GM12865 (cell line): ENCODE measurements around the gene GALNT2.

ENCODE experiments used
- DNase-seq: peaks from one replicate; pipeline ENCODE4 v3.0.0; 2010; ENCODE audit warnings: low read depth
- H3K4me3 ChIP-seq: 2 replicates; pipeline ENCODE4 v1.5.1; 2011; ENCODE audit warnings: mild to moderate bottlenecking, low read depth, low read length, control low read depth
- TF ChIP-seq, protein P1 (sequence below): IDR thresholded peaks from 2 replicates; pipeline ENCODE4 v1.5.1; 2011; ENCODE audit warnings: low read length, control low read depth, low read depth, inconsistent platforms; ENCODE audit not compliant: insufficient read depth; ENCODE audit errors: missing control alignments

Gene GALNT2

DNA sequence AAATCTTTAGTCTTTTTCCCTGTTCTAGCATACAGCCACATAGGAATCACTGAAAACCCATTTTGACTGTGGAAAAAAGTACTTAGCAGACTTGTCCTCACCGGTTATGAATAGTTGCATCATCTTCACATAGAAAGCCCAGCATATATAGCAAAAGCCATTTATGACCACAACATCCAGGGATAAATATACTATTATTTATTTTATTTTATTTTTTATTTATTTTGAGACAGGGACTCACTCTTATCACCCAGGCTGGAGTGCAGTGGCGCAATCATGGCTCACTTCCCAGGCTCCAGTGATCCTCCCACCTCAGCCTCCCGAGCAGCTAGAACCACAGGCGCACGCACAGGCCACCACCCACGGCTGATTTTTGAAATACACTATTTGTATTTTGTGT is 175.3 kb downstream of the GALNT2 start:
- TF ChIP-seq, protein P1, sequence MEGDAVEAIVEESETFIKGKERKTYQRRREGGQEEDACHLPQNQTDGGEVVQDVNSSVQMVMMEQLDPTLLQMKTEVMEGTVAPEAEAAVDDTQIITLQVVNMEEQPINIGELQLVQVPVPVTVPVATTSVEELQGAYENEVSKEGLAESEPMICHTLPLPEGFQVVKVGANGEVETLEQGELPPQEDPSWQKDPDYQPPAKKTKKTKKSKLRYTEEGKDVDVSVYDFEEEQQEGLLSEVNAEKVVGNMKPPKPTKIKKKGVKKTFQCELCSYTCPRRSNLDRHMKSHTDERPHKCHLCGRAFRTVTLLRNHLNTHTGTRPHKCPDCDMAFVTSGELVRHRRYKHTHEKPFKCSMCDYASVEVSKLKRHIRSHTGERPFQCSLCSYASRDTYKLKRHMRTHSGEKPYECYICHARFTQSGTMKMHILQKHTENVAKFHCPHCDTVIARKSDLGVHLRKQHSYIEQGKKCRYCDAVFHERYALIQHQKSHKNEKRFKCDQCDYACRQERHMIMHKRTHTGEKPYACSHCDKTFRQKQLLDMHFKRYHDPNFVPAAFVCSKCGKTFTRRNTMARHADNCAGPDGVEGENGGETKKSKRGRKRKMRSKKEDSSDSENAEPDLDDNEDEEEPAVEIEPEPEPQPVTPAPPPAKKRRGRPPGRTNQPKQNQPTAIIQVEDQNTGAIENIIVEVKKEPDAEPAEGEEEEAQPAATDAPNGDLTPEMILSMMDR: no peak
- DNase-seq: no peak

DNA sequence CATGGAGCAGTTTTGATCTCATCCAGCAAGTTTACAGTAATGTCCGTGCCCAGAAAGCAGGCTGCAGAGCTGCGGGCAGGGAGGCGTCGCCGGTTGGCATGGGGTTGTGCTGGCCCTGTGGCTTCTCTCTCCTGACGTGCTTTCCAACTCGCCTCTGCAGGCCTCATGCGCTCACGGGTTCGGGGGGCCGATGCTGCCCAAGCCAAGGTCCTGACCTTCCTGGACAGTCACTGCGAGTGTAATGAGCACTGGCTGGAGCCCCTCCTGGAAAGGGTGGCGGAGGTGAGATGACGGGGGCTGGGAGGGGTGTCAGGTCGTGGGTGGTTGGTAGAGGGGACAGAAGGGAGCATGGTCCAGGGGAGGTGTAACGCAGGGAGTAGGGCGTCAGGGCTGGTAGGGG is 176.1 kb downstream of the GALNT2 start:
- TF ChIP-seq, protein P1: no peak
- no peak overlapping the region for H3K4me3 ChIP-seq
- DNase-seq: no peak

More for the DNA sequence above, 175.3 kb downstream of the GALNT2 start:
- no peak overlapping the region for H3K4me3 ChIP-seq

DNA sequence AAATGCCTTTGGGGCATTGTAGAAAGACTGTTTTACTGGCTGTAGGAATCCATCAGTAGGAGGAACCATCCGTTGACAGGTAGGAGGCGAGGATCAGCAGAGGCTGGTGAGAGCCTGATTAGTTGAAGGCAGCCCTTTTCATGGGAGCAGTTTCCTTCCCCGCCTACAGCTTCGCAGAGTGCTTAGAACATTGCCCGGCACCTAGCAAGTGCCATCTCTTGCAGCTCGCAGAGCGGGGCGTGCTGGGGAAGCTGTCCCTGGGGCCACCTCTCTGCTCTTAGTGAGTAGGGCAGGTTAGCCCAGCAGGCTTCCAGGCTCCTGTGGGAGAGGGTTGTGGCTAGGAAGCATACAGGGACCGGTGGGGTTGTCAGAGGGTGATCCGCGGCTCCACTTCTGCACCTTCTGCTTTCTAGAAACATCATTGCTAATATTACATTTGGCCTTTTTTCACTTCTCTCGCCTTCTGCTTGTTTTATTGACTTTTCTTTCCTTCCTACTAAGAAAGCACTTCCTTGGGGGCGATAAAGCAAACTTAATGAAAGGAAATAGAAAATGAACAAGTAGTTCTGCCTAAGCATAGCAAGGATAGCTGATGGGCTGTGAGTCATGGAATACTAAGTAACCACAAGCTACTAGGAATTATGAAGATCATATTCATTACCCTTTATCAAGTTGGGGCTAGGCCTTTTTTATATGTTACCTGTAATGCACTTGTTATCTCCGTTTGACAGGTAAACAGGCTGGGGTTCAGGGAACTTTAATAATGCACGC is 176.7 kb downstream of the GALNT2 start:
- no peak overlapping the region for H3K4me3 ChIP-seq
- TF ChIP-seq, protein P1: no peak
- no peak for DNase-seq

DNA sequence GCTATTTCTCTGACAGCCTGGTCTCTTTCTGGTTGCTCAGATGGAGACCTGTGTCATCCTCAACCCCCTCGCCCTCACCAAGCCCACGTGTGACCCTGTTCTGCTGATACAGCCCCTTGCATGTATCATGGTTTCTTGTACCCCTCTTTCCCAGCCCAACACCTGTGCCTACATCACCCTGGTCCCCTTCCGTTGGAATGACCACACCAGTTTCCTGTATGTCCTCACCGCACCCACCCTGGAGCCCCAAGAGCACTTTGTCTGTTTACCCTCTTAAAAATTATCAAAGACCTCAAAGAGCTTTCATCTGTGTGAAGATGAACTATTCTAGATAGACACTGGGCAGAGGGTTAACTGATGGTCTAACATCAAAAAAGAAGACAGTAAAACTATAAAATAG is 179.5 kb downstream of the GALNT2 start:
- no peak for DNase-seq
- no peak overlapping the region for H3K4me3 ChIP-seq
- TF ChIP-seq, protein P1: no peak

DNA sequence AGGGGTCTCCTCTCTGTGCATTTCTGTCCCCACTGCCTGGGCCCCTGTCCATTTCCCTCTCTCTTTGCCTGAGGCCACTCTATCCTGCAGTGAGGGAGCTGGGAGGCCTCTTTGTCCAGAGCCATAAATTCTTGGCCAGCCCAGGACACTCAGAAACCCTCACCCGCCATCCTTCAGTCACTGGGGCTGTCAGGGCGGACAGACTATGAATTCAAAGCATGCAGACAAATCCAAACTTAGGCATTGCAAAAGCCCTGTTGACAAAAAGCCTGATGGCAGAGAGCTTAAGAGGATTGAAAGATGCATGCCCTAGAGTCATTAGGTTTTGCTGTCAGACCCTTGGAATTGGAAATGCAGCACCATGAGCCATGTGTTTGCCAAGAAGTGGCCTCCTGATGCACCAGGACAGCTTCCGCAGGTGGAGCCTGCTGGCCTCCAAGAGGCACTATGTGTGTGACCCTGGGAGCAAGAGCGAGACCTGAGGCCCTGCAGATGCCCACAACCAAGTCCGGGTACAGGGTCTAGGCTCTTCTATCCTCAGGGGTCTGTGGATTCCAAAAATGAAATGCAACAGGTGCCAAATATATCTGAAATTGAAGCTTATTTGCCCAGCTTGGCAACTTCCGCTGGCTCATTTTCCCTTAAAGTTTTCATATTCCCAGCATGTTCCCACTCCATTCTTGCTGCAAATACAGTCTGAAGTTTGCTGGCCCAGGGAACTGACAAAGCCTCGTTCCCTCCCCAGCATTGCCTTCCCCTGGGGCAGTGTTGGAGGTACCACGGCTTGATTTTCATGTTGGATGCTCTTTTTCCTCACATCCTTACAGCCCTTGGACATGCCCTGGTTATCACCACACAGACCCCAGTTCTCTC is 181.2 kb downstream of the GALNT2 start:
- no peak for DNase-seq
- TF ChIP-seq, protein P1: no peak

DNA sequence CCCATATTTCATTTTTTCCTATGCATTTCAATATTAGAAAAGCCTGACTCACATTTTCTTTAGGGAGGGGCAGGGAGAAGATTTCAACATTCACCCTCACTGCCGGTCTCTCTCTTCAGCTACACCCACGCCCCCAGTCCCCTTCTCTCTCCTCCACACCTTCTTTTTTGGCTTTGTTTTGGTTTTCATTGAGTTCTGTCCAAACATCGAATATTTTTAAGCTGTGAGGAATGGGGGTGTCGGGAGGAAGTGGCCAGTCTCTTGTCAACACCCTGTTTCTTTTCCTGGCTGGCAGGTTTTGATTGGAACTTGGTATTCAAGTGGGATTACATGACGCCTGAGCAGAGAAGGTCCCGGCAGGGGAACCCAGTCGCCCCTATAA is 181.8 kb downstream of the GALNT2 start:
- H3K4me3 ChIP-seq: no peak overlapping the region

More for the DNA sequence above, 181.2 kb downstream of the GALNT2 start:
- no peak overlapping the region for H3K4me3 ChIP-seq

More for the DNA sequence above, 181.8 kb downstream of the GALNT2 start:
- no peak for DNase-seq
- TF ChIP-seq, protein P1: no peak
